Body of pancreas (tissue), 4 donors: Measurements from ENCODE around the gene HECW1. TPM values are rescaled to one million over a fixed set of nuclear protein-coding genes. Genes with fewer than 3 reads are reported as not detected.

Experiments used
- ATAC-seq: fragments of 150-250 bp; one replicate; pipeline ENCODE4 v1.9.1; 2016
- DNase-seq, 4 donors: peaks; one replicate each; pipeline ENCODE4 v3.0.0-alpha.2; 2019
- H3K27ac ChIP-seq, 4 donors: fragments of 200-600 bp; sonication (generic); 1 replicate in 3 of 4; 2 replicates in 1 of 4; pipeline versions ENCODE4 v1.5.1 to v1.6.1; 2016 to 2019; ENCODE audit warnings: mild to moderate bottlenecking in 1 of 4, mixed read lengths in 1 of 4, moderate library complexity in 1 of 4
- H3K27me3 ChIP-seq, 2 donors: fragments of 200-600 bp; sonication (generic); one replicate each; pipeline ENCODE4 v1.6.0; 2016; ENCODE audit warnings: mild to moderate bottlenecking in 1 of 2
- H3K36me3 ChIP-seq, 2 donors: fragments of 200-600 bp; sonication (generic); replicated peaks in 1 of 2; 2 replicates each; pipeline ENCODE4 v1.5.1; 2016; ENCODE audit warnings: low read depth in 2 of 2; ENCODE audit not compliant: insufficient read depth in 1 of 2
- H3K4me1 ChIP-seq: fragments of 200-600 bp; sonication (generic); one replicate; pipeline ENCODE4 v1.6.0; 2016
- H3K4me3 ChIP-seq, 2 donors: fragments of 200-600 bp; sonication (generic); 1 replicate in 1 of 2; 2 replicates in 1 of 2; pipeline ENCODE4 v1.5.1; 2016 to 2019
- H3K9me3 ChIP-seq, 3 donors: fragments of 200-600 bp; sonication (generic); 1 replicate in 2 of 3; 2 replicates in 1 of 3; pipeline ENCODE4 v1.5.1; 2016
- CTCF ChIP-seq, 7 experiments: fragments of 450-650 bp in 4 of 7; fragments of 200-600 bp in 3 of 7; sonication (generic) in 3 of 7; IDR thresholded peaks; one replicate each; pipeline ENCODE4 v1.5.1; 2016 to 2019; ENCODE audit warnings: antibody characterized with exemption in 7 of 7
- POLR2A ChIP-seq, 3 donors: fragments of 450-650 bp; IDR thresholded peaks; one replicate each; pipeline ENCODE4 v1.6.1; 2016; ENCODE audit warnings: antibody characterized with exemption in 3 of 3, mild to moderate bottlenecking in 2 of 3
- WGBS, 2 donors: methylation state at CpG; one replicate each; pipeline ENCODE4 v1.1.5; 2017; 5-methylcytosine and 5-hydroxymethylcytosine counted together
- intact Hi-C: fragments of 100-400 bp; cut with DNase I; formaldehyde crosslinking; loops from one replicate; pipeline ENCODE4 v1.15.1; 2023
- total RNA-seq, 2 donors: library from RNA; depleted of rRNA; stranded (reverse); fragments of >200 nt; gene quantifications; one replicate each; pipeline ENCODE4 v1.1.0, GENCODE V29; 2016

Gene HECW1
- total RNA-seq, 2 donors from 2014 or later: under 0.01 TPM; not detected in 1

GRCh38 chr7:43559171-43559945, 446.9 kb downstream of the HECW1 start:
- intact Hi-C loops: no loop called here
- 80 to 85% methylated on average over 14 of the region's 14 CpGs for WGBS, 2 donors
- no peak for ATAC-seq

GRCh38 chr7:43559946-43560335, 447.5 kb downstream of the HECW1 start:
- H3K27ac ChIP-seq: no peak overlapping the region
- intact Hi-C loops: no loop called here
- no peak for ATAC-seq
- no peaks in the 10 kb centered on the region for H3K27me3 ChIP-seq
- no peak for DNase-seq
- no peak for TF ChIP-seq CTCF (IDR thresholded peaks at IDR 0.05)
- TF ChIP-seq POLR2A (IDR thresholded peaks at IDR 0.05): no peak
- H3K4me3 ChIP-seq: no peak overlapping the region
- H3K36me3 ChIP-seq: no peaks in the 10 kb centered on the region
- WGBS, 2 donors: 87 to 89% methylated on average over 2 of the region's 2 CpGs
- no peaks in the 10 kb centered on the region for H3K4me1 ChIP-seq
- no peaks in the 10 kb centered on the region for H3K9me3 ChIP-seq

More at GRCh38 chr7:43559171-43559945, 446.9 kb downstream of the HECW1 start:
- Histone ChIP-seq H3K36me3 (no peaks in the 10 kb centered on the region), H3K4me1 (no peaks in the 10 kb centered on the region), H3K9me3 (no peaks in the 10 kb centered on the region), H3K27me3 (no peaks in the 10 kb centered on the region), H3K27ac (no peak overlapping the region), H3K4me3 (no peak overlapping the region)
- no peak for DNase-seq
- TF ChIP-seq CTCF (IDR thresholded peaks at IDR 0.05) (no peak), POLR2A (IDR thresholded peaks at IDR 0.05) (no peak)

- Histone ChIP-seq H3K27me3 (no peaks in the 10 kb centered on the region), H3K36me3 (no peaks in the 10 kb centered on the region), H3K9me3 (no peaks in the 10 kb centered on the region), H3K4me1 (no peaks in the 10 kb centered on the region), H3K27ac (no peak overlapping the region), H3K4me3 (no peak overlapping the region)
- intact Hi-C loops: no loop called here
- ATAC-seq (no peak), DNase-seq (no peak)
- TF ChIP-seq POLR2A (IDR thresholded peaks at IDR 0.05) (no peak), CTCF (IDR thresholded peaks at IDR 0.05) (no peak)
- 73 to 77% methylated on average over 5 to 7 of the region's 7 CpGs for WGBS, 2 donors
Observed at GRCh38 chr7:43560742-43561330, 448.4 kb downstream of the HECW1 start.

- ATAC-seq: no peak
- no peaks in the 10 kb centered on the region for H3K9me3 ChIP-seq
- H3K4me1 ChIP-seq: no peaks in the 10 kb centered on the region
- 86 to 88% methylated on average over 3 of the region's 3 CpGs for WGBS, 2 donors
- H3K36me3 ChIP-seq: no peaks in the 10 kb centered on the region
- H3K27ac ChIP-seq: no peak overlapping the region
- no peaks in the 10 kb centered on the region for H3K27me3 ChIP-seq
- H3K4me3 ChIP-seq: no peak overlapping the region
- intact Hi-C loops: no loop called here
- DNase-seq: no peak
- no peak for TF ChIP-seq CTCF (IDR thresholded peaks at IDR 0.05)
- TF ChIP-seq POLR2A (IDR thresholded peaks at IDR 0.05): no peak
Observed at GRCh38 chr7:43562383-43562782, 449.9 kb downstream of the HECW1 start.
